Activated naive CD8-positive, alpha-beta T cell (primary cell): ENCODE results near the gene OGT.

Experiments used
- H3K27ac Mint-ChIP-seq: one replicate; pipeline ENCODE4 v1.8.0; 2021; ENCODE audit warnings: mixed read lengths
- H3K27me3 Mint-ChIP-seq: one replicate; pipeline ENCODE4 v1.8.0; 2021; ENCODE audit warnings: mixed read lengths
- H3K36me3 Mint-ChIP-seq: one replicate; pipeline ENCODE4 v1.8.0; 2021; ENCODE audit warnings: mixed read lengths
- H3K4me1 Mint-ChIP-seq: one replicate; pipeline ENCODE4 v1.8.0; 2021; ENCODE audit warnings: low read depth, mixed read lengths
- H3K4me3 Mint-ChIP-seq: one replicate; pipeline ENCODE4 v1.8.0; 2021; ENCODE audit warnings: mild to moderate bottlenecking, mixed read lengths
- H3K9me3 Mint-ChIP-seq: one replicate; pipeline ENCODE4 v1.8.0; 2021; ENCODE audit warnings: low read depth, mixed read lengths

OGT gene

GRCh38 chrX:71532078-71532752 lies 689 bp upstream of the OGT start:
- H3K27ac Mint-ChIP-seq = peak overlapping the region; percentile 95
- no peaks in the 10 kb centered on the region for H3K9me3 Mint-ChIP-seq
- H3K4me3 Mint-ChIP-seq = peak overlapping the region; percentile 93
- peaks cover 6% of the 10 kb centered on the region for H3K36me3 Mint-ChIP-seq
- no peaks in the 10 kb centered on the region for H3K27me3 Mint-ChIP-seq
- H3K4me1 Mint-ChIP-seq = peaks cover 24% of the 10 kb centered on the region

GRCh38 chrX:71533516-71533850 lies 579 bp downstream of the OGT start:
- peaks cover 6% of the 10 kb centered on the region for H3K36me3 Mint-ChIP-seq
- H3K4me1 Mint-ChIP-seq = peaks cover 24% of the 10 kb centered on the region
- no peaks in the 10 kb centered on the region for H3K9me3 Mint-ChIP-seq
- peak overlapping the region; percentile 93 for H3K4me3 Mint-ChIP-seq
- H3K27me3 Mint-ChIP-seq = no peaks in the 10 kb centered on the region
- H3K27ac Mint-ChIP-seq = peak overlapping the region; percentile 95

GRCh38 chrX:71533851-71534561 lies 1.1 kb downstream of the OGT start:
- H3K4me3 Mint-ChIP-seq = peak overlapping the region; percentile 93
- peak overlapping the region; percentile 95 for H3K27ac Mint-ChIP-seq
- no peaks in the 10 kb centered on the region for H3K27me3 Mint-ChIP-seq
- peaks cover 6% of the 10 kb centered on the region for H3K36me3 Mint-ChIP-seq
- peaks cover 24% of the 10 kb centered on the region for H3K4me1 Mint-ChIP-seq
- no peaks in the 10 kb centered on the region for H3K9me3 Mint-ChIP-seq

- Mint-ChIP-seq H3K9me3 (no peaks in the 10 kb centered on the region), H3K27me3 (no peaks in the 10 kb centered on the region), H3K4me1 (peaks cover 23% of the 10 kb centered on the region), H3K4me3 (peak overlapping the region; percentile 93), H3K27ac (peak overlapping the region; percentile 95), H3K36me3 (peaks cover 6% of the 10 kb centered on the region)
These were observed 2.1 kb downstream of the OGT start for GRCh38 chrX:71534773-71535544.

GRCh38 chrX:71536285-71536684 lies 3.4 kb downstream of the OGT start:
- Mint-ChIP-seq H3K4me1 (peaks cover 16% of the 10 kb centered on the region), H3K4me3 (peak overlapping the region; percentile 93), H3K9me3 (no peaks in the 10 kb centered on the region), H3K36me3 (peaks cover 10% of the 10 kb centered on the region), H3K27me3 (no peaks in the 10 kb centered on the region), H3K27ac (peak overlapping the region; percentile 93)

- peak overlapping the region; percentile 99 for H3K27ac Mint-ChIP-seq
These were observed 4.8 kb downstream of the OGT start for GRCh38 chrX:71537743-71538142.

GRCh38 chrX:71540801-71541200 lies 7.9 kb downstream of the OGT start:
- peaks cover 19% of the 10 kb centered on the region for H3K36me3 Mint-ChIP-seq
- peak overlapping the region; percentile 99 for H3K27ac Mint-ChIP-seq
- H3K4me3 Mint-ChIP-seq = peak overlapping the region; percentile 93
- peaks cover 50% of the 10 kb centered on the region for H3K4me1 Mint-ChIP-seq
- H3K27me3 Mint-ChIP-seq = no peaks in the 10 kb centered on the region
- no peaks in the 10 kb centered on the region for H3K9me3 Mint-ChIP-seq

More at GRCh38 chrX:71537743-71538142, 4.8 kb downstream of the OGT start:
- Mint-ChIP-seq H3K36me3 (peaks cover 13% of the 10 kb centered on the region), H3K9me3 (no peaks in the 10 kb centered on the region), H3K4me1 (peaks cover 22% of the 10 kb centered on the region), H3K27me3 (no peaks in the 10 kb centered on the region), H3K4me3 (peak overlapping the region; percentile 93)

GRCh38 chrX:71541210-71542022 lies 8.5 kb downstream of the OGT start:
- Mint-ChIP-seq H3K4me1 (peaks cover 54% of the 10 kb centered on the region), H3K27me3 (no peaks in the 10 kb centered on the region), H3K9me3 (no peaks in the 10 kb centered on the region), H3K4me3 (peak overlapping the region; percentile 93), H3K27ac (peak overlapping the region; percentile 99), H3K36me3 (peaks cover 17% of the 10 kb centered on the region)

GRCh38 chrX:71542411-71542810 lies 9.5 kb downstream of the OGT start:
- peak overlapping the region; percentile 99 for H3K27ac Mint-ChIP-seq
- no peaks in the 10 kb centered on the region for H3K27me3 Mint-ChIP-seq
- H3K36me3 Mint-ChIP-seq = peaks cover 14% of the 10 kb centered on the region
- no peaks in the 10 kb centered on the region for H3K9me3 Mint-ChIP-seq
- peaks cover 62% of the 10 kb centered on the region for H3K4me1 Mint-ChIP-seq
- peak overlapping the region; percentile 93 for H3K4me3 Mint-ChIP-seq

- Mint-ChIP-seq H3K4me1 (peaks cover 63% of the 10 kb centered on the region), H3K27ac (peak overlapping the region; percentile 99), H3K36me3 (peaks cover 14% of the 10 kb centered on the region), H3K4me3 (peak overlapping the region; percentile 93), H3K9me3 (no peaks in the 10 kb centered on the region), H3K27me3 (no peaks in the 10 kb centered on the region)
These were observed 9.9 kb downstream of the OGT start for GRCh38 chrX:71542825-71543224.

- Mint-ChIP-seq H3K27ac (peak overlapping the region; percentile 99), H3K36me3 (peaks cover 14% of the 10 kb centered on the region), H3K27me3 (no peaks in the 10 kb centered on the region), H3K4me1 (peaks cover 67% of the 10 kb centered on the region), H3K9me3 (no peaks in the 10 kb centered on the region), H3K4me3 (peak overlapping the region; percentile 93)
These were observed 10.4 kb downstream of the OGT start for GRCh38 chrX:71543316-71543715.

GRCh38 chrX:71545364-71545763 lies 12.5 kb downstream of the OGT start:
- peak overlapping the region; percentile 93 for H3K4me3 Mint-ChIP-seq
- H3K36me3 Mint-ChIP-seq = peaks cover 14% of the 10 kb centered on the region
- H3K27me3 Mint-ChIP-seq = no peaks in the 10 kb centered on the region
- peak overlapping the region; percentile 99 for H3K27ac Mint-ChIP-seq
- H3K4me1 Mint-ChIP-seq = peaks cover 71% of the 10 kb centered on the region
- H3K9me3 Mint-ChIP-seq = no peaks in the 10 kb centered on the region

GRCh38 chrX:71546879-71547278 lies 14.0 kb downstream of the OGT start:
- H3K36me3 Mint-ChIP-seq = peaks cover 10% of the 10 kb centered on the region

GRCh38 chrX:71547339-71547738 lies 14.4 kb downstream of the OGT start:
- no peaks in the 10 kb centered on the region for H3K9me3 Mint-ChIP-seq
- peaks cover 62% of the 10 kb centered on the region for H3K4me1 Mint-ChIP-seq
- peaks cover 10% of the 10 kb centered on the region for H3K36me3 Mint-ChIP-seq
- H3K4me3 Mint-ChIP-seq = no peak overlapping the region
- H3K27me3 Mint-ChIP-seq = no peaks in the 10 kb centered on the region
- H3K27ac Mint-ChIP-seq = peak overlapping the region; percentile 58

More at GRCh38 chrX:71546879-71547278, 14.0 kb downstream of the OGT start:
- Mint-ChIP-seq H3K4me3 (peak overlapping the region; percentile 10), H3K9me3 (no peaks in the 10 kb centered on the region), H3K4me1 (peaks cover 67% of the 10 kb centered on the region), H3K27ac (peak overlapping the region; percentile 58), H3K27me3 (no peaks in the 10 kb centered on the region)
